DMS79 treated with DMSO at 0.1 percent for 48 hours (cell line): ENCODE measurements around the gene EMC1.
"Not testable (repeated sequence)": the region's sequence is repeated elsewhere in the genome, so short reads cannot be mapped to it uniquely, and the experiment has no call there.

Experiments
- DNase-seq: peaks from one replicate; lab custom pipeline; 2025; lab: John Stamatoyannopoulos, UW

The EMC1 gene

DNA sequence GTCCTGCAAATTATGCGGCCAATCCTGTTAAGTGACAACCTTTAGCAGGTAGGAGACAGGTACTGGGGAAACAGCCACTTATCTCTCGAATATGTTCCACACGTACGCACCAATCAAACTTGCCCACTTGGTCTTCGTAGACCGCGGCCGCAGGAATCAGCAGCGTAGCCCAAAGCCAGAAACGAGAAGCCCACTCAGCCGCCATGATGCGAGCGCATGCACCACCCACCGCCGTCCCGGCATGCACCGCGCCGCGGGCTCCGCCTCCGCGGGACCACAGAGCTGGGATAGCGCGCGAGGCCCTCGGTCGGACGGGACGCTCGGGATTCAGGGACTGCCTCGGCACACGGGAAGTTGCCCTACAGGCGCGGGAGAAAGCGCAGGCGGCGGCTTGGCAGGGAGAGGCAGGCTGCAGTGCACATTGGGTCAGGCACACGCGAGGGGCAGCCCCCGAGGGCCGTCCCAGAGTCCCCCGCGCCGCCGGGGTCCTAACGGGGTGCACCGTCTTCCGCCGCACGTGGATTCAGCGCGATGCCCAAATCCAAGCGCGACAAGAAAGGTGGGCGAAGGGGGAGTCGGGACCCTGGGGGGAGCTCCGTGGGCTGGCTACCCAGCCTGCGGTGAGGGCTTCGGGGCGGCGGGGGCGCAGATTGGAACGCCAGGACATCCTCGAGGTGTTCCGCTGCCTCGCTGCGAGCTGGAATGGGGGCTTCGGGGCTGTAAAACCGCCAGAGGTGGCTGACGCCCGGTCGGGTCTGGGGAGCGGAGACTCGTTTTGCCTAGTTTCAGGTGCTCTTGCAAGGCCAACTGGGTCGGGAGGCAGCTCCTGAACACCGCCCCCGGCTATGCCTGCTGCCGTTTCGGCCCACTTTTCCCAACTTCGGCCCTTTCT, at the start of gene EMC1, which contains the start of gene MRTO4:
Gene EMC1, minus strand, starts transcription at position 220 of the 892 bp plus-strand sequence. Its CDS starts 15 bp downstream, at position 205.
Gene MRTO4, plus strand, starts transcription at position 501 of the 892 bp plus-strand sequence. Its CDS starts 31 bp downstream, at position 532.
- peak; percentile 75 for DNase-seq

DNA sequence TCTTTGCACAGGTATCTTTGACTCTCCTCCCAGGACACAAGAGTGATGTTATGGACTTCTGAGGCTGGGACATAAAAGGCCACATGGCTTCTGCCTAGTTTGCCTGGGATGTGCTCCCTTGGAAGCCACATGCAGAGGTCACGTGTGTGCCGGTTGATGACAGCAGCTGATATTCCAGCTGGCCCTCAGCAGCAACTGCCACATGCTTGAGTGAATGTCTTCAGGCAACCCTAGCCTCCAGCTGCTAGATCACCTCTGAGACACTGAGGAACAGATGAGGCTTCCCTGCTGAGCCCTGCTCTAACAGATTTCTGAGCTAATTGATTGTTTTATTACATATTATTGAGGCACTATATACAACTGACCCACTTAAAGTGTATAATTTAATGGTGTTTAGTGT, 48.9 kb upstream of the EMC1 start:
- DNase-seq = no peak

DNA sequence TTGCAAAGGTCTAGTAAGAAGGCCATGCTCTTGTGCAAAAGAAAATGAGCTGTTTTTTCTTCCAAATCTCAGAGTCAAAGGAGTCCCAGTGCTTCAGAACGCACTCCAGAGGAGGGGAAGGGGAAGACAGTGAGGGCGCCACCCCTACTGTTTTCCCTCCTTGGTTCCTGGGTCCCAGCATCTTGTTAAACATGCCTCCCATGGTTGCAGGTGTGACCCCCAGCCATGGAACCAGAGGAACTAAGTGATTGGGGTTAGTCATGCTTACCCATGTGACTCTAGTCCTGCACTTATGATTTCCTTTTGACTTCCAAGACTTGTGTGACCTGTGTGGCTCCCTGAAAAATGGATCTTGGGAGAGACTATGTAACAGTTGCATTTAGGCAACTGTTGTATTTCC, 43.3 kb upstream of the EMC1 start:
- no peak for DNase-seq

DNA sequence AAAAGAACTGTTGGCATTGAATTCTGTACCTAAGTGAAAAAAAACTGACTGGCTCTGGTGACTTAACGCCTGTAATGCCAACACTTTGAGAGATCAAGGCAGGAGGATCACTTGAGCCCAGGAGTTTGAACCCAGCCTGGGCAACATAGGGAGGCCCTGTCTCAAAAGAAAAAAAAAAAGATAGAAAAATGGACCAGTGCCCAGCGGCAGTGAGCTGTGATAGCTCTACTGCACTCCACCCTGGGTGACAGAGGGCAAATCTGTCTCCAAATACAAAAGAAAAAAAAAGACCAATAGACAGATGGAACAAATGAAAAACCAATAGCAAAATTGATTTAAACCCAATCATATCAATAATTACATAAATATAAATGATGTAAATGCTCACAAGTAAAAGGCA, 37.9 kb upstream of the EMC1 start:
- DNase-seq = no peak

DNA sequence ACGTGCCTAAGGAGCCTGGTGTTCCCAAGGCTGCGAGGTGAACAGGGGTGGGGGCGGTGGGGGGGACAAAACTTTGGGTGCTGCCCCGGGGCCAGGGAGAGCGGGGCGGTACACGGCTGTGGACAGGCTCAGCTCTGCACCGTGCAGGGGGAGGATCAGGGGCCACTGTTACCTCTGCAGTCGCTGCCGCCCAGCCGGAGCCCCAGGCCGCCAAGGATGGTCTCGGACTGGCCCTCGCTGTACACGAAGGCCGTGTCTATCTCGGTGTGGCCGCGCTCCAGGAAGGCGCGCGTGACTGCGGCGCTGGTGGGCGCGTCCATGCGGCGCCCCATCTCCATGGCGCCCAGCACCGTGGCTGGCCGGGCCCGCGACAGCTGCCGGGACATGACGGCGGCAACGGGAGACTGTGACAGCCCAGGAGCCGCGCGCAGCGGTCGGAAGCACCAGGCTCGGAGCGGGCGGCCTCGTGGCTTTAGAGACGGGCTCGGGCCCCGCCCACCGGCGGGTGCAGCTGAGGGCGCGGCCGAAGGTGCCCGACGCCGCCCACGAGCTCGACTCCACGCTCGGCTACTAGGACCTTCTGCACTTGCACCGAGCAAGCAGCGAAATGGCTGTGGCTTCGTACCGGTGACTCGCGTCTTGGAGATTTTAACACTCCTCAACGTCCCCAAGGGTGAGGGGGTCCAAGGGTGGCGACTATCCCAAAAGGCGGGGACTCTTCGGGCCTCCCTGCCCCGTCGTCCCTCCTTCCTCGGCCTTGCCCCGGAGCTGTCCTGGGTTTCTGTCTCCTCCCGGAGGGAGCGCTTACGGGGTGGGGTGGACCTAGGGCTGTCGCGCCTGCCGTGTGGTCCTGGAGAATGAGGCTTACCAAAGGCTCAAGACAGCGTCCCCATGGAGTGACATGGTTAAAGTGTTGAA, 37.3 kb upstream of the EMC1 start, which contains the start of gene AKR7A3:
Gene AKR7A3, minus strand, starts transcription at position 447 of the 918 bp plus-strand sequence. Its CDS starts 61 bp downstream, at position 386.
- not testable (repeated sequence) for DNase-seq

DNA sequence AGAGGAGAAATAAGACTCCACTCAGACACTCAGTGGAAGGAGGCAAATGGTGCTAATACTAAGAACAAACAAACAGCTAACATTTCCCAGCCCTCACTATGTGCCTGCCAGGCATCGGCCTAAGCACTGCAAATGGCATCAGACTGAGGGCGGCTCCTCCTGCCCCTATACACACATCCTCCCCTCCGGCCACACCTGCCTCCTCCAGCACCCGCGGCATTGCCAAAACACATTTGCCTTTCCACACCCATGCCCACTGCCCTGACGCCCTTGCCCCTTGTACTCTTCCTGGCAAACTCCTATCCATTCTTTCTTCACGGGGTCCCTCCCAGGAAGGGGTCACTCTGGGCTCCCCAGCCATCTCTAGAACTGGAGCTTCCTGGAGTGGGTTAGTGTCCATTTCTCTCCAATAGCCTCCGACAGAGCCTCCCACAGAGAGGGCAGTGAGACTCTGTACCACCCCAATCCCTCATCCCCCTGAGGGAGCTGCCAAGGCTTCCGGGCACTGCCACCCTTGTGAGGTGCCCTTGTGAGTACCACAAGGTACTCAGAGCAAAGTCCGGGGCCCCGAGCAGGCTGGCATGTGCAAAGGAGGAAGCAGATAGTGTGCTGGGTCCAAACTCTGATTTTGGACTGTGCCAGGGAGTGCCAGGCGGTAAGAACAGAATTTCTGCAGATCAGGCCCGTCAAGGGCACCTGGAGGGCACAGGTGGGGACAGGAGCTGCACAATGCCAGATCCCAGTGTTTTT, 36.3 kb upstream of the EMC1 start:
- no peak for DNase-seq

DNA sequence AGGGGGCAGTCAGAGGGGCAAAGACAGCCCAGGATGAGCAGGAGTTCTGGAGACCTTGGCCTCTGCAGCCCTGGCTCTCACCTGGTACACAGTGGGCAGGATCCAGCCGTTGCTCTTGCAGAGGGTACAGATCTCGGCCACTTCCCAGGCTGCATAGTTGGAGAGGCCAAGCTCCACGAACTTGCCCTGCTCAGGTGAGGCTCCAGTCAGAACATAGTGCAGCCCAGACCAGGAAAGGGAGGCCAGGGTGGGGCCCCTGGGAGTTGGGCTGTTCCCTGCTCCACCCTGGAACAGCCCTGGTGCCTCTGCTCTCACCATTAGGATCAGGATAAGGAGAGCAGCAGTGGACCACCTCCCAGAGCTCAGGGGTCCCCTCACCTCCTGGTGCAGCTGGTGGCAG, 34.5 kb upstream of the EMC1 start:
- not testable (repeated sequence) for DNase-seq

DNA sequence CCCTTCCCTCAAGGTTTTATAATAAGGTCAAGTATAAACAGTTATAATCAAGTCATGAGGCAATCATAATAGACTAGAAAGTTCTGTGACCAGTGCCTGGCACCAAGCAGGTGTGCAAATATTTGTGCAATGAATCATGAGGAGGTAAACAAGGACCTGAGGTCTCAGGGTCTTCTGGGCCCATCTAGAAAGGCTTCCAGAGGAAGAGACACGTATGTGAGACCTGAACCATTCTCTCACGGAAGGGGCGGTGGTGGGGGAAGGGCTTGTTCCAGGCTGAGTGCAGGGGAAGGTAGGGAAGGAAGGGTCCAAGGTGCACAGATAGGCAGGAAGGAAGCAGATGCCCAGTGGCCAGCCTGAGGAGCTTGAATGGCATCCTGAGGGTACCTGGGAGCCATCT, 34.0 kb upstream of the EMC1 start:
- DNase-seq = not testable (repeated sequence)

DNA sequence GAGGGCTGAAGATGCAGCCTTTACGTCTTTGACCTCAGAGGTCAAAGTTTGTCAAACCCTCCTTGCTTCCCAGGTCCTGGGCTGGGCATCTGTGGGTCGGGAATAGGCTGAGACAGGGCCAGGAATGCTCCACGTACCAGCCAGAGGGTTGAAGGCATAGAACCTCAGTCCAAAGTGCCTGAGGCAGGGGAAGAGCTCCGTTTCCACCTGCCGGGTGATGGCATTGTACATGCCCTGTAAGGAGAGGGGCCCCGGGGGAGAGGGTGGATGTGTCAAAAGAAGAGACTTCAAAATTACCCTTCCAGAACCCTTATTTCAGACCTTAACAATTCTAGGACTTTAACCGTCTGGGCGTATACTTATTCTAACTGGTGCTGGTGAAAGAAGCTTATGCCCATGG, 33.6 kb upstream of the EMC1 start:
- DNase-seq = no peak

DNA sequence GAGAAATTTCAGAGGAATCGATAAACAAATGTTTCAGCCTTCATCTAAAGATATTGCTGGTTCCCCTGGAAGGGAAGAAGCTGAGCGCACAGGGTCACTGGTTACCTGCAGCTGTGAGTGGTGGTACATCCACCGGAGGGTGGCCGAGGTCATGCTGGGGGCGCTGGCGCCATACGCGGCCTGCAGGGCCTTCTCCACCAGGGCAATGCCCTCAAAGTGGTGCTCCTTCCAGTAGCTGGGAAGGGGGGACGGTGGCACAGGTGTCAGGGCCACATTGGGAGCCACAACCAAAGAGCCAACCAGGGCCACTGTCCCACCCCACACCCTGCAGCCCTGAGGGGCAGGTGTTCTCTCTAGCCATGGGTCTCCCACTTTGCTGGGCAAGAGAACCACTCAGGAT, 32.6 kb upstream of the EMC1 start:
- DNase-seq = no peak

DNA sequence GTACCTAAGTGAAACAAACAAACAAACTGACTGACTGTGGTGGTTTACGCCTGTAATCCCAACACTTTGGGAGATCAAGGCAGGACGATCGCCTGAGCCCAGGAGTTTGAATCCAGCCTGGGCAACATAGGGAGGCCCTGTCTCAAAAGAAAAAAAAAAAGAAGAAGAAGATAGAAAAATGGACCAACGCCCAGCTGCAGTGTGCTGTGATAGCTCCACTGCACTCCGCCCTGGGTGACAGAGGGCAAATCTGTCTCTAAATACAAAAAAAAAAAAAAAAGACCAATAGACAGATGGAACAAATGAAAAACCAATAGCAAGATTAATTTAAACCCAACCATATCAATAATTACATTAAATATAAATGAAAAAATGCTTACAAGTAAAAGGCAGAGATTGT, 23.3 kb upstream of the EMC1 start:
- DNase-seq = no peak

DNA sequence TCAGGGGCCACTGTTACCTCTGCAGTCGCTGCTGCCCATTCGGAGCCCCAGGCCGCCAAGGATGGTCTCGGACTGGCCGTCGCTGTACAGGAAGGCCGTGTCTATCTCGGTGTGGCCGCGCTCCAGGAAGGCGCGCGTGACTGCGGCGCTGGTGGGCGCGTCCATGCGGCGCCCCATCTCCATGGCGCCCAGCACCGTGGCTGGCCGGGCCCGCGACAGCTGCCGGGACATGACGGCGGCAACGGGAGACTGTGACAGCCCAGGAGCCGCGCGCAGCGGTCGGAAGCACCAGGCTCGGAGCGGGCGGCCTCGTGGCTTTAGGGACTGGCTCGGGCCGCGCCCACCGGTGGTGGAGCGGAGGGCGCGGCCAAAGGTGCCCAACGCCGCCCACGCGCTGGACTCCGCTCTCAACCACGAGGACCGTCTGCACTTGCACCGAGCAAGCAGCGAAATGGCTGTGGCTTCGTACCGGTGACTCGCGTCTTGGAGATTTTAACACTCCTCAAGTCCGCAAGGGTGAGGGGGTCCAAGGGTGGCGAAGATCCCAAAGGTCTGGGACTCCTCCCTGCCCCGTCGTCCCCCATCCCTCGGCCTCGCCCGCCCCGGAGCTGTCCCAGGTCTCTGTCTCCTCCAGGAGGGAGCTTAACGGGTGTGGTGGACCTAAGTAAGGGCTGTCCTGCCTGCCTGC, 22.7 kb upstream of the EMC1 start:
- not testable (repeated sequence) for DNase-seq

DNA sequence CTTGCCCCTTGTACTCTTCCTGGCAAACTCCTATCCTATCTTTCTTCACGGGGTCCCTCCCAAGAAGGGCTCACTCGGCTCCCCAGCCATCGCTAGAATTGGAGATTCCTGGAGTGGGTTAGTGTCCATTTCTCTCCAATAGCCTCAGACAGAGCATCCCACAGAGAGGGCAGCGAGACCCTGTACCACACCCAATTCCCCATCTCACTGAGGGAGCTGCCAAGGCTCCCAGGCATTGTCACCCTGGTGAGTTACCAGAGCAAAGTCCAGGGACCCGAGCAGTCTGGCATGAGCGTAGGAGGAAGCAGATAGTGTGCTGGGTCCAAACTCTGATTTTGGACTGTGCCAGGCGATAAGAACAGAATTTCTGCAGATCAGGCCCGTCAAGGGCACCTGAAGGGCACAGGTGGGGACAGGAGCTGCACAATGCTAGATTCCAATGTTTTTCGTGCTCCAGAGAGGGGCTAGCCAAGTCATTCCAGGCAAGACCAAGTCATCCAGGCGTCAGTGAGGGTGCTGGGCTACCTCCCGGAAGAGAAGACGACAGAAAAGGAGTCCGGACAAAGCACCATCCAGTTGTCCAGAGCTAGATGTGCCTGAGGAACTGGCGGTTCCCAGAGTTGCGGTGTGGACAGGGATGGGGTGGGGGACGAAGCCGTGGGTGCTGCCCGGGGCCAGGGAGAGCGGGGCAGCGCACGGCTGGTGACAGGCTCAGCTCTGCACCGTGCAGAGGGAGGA, 22.0 kb upstream of the EMC1 start:
- DNase-seq = no peak

DNA sequence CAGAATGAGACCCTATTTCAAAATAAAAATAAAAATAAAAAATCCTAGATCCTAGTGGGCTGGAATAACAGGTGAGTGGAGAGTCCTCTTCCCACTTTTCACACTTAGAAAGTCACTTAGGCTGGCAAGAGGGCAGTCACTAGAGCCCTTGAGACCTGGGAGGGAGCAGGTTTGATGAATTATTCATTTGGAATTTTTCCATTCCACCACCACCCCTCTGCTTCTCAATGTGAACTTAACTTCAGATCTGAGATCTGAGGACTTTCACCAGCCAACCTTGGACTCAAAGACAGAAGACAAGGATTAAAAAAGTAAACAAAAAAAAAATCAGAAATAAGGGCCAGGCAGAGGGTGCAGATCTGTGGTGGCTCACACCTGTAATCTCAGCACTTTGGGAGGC, 20.7 kb upstream of the EMC1 start:
- no peak for DNase-seq

DNA sequence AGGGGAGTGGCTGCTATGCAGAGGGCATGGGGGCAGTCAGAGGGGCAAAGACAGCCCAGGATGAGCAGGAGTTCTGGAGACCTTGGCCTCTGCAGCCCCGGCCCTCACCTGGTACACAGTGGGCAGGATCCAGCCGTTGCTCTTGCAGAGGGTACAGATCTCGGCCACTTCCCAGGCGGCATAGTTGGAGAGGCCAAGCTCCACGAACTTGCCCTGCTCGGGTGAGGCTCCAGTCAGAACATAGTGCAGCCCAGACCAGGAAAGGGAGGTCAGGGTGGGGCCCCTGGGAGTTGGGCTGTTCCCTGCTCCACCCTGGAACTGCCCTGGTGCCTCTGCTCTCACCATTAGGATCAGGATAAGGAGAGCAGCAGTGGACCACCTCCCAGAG, 19.0 kb upstream of the EMC1 start:
- DNase-seq = not testable (repeated sequence)

DNA sequence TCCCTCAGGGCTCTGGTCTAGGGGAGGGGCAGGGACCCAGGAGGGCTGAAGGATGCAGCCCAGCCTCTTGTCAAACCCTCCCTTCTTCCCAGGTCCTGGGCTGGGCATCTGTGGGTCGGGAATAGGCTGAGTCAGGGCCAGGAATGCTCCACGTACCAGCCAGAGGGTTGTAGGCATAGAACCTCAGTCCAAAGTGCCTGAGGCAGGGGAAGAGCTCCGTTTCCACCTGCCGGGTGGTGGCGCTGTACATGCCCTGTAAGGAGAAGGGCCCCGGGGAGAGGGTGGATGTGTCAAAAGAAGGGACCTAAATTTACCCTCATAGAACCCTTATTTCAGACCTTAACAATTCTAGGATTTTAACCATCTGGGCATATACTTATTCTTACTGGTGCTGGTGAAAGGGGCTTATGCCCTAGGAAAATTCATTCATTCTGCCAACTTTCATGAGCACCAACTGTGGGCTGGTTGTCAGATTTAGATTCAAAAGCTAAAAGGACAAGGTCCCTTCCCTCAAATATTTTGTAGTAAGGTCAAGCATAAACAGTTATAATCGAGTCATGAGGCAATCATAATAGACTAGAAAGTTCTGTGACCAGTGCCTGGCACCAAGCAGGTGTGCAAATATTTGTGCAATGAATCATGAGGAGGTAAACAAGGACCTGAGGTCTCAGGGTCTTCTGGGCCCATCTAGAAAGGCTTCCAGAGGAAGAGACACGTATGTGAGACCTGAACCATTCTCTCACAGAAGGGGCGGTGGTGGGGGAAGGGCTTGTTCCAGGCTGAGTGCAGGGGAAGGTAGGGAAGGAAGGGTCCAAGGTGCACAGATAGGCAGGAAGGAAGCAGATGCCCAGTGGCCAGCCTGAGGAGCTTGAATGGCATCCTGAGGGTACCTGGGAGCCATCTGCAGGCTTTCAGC, 18.4 kb upstream of the EMC1 start:
- DNase-seq = not testable (repeated sequence)

DNA sequence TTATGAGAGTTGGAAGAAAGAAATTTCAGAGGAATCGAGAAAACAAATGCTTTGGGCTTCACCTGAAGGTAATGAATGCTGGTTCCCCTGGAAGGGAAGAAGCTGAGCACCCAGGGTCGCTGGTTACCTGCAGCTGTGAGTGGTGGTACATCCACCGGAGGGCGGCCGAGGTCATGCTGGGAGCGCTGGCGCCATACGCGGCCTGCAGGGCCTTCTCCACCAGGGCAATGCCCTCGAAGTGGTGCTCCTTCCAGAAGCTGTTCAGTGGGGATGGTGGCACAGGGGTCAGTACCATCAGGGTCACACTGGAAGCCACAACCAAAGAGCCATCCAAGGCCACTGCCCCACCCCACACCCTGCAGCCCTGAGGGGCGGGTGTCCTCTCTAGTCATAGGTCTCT, 17.1 kb upstream of the EMC1 start:
- no peak for DNase-seq

DNA sequence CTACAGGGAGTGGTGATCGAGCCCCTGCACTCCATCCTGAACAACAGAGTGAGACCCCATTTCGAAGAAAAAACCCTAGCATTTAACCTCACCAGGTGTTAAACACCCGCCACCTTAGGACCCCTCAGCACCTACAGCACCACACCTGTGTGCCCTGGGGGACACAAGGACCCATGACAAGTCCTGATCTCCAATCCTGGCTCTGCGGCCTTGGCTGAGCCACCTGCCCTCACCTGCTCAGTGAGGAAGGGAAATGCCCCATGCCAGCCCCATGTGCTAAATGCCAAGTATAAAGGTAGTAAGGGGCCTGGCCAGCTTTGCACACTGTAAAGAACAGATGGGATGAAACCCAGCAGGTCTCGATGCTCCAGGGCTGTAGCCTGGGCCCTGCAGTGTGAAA, 11.4 kb upstream of the EMC1 start:
- DNase-seq = no peak

DNA sequence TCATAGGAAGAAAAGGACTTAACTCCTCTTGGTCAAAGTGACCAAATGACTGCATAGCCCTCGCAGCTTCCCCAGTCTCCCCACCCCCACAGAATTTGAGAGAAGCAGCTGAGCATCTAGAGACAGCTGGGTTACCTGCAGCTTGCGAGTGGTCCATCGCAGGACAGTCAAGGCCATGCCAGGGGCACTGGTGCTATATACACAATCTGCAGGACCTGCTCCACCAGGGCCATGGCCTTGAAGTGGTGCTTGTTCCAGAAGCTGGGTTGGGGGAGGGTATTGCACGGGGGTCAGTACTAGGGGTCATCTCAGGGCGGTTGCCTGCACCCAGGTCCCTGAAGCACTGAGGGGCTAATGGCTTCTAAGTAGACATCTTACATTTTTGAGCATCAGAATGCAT, 10.7 kb upstream of the EMC1 start:
- no peak for DNase-seq
